Measurements from ENCODE around the gene KRTAP10-11.
"Not testable (repeated sequence)": the region's sequence is repeated elsewhere in the genome, so short reads cannot be mapped to it uniquely, and the experiment has no call there.

The KRTAP10-11 gene, protein sequence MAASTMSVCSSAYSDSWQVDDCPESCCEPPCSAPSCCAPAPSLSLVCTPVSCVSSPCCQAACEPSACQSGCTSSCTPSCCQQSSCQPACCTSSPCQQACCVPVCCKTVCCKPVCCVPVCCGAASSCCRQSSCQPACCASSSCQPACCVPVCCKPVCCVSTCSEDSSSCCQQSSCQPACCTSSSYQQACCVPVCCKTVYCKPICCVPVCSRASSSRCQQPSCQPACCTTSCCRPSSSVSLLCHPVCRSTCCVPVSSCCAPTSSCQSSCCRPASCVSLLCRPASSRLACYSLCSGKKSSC

GRCh38 chr21:44646366-44647221 is at the start of gene KRTAP10-11:
Gene KRTAP10-11, plus strand, starts transcription at chr21:44646414. Its CDS starts 45 bp downstream, at chr21:44646459.
- not testable (repeated sequence) for DNase-seq (ENCODE audit: low read depth in 3 of 3)

DNA sequence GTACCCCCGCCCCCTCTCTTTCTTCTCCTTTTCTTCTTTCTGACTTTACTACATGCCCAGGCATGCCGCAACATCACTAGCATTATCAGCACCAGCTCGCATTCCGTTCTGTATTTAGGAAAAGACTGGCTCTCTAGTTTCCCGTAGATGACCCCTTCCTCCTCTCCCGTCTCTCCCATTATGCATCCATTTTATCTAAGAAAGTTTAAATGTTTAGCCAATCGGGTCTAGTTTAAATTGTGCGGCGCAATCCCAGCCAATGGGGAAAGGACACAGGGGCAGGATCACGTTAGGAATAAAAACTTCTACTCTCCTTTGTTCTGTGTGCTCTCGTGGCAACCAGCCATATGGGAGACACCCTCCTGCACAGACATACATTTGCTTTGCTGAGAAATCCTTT is 48.2 kb upstream of the KRTAP10-11 start:
- no peak for DNase-seq (ENCODE audit: low read depth in 3 of 3)

DNA sequence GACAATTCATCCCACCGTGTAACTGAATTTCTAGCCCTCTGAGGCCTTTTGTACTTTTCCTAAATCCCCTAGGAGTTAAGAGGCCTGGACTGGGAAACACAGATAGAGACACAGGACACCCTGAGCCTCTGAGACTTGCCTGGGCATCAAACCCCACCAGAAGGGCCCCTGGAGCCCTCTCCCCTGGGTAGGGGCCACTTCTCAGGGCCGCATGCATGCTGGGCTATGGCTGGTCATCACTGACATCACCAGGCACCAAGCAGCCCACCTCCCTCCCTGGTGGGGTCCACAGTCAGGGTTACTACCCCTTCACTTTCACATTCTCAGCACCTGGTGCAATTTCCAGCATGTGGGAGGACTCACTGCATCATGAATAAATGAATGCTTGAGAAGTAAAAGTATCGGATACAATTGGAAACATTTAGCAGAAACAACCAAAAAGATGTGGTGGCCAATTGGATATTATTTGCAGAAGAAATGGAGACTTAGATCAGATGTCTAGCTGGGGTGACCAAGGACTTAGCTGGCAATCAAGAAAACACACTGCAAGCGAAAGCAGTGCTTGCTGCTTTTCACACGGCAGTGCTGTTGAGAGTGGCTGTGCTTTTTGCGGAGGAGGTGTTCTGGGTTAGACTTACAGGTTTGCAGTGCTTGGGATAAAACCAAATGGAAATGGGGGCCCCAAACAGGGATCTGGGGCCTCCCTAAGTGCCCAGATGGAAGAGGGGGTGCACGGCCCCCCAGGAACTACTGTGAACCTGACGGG is 46.8 kb upstream of the KRTAP10-11 start:
- DNase-seq (ENCODE audit: low read depth in 3 of 3), result no peak

DNA sequence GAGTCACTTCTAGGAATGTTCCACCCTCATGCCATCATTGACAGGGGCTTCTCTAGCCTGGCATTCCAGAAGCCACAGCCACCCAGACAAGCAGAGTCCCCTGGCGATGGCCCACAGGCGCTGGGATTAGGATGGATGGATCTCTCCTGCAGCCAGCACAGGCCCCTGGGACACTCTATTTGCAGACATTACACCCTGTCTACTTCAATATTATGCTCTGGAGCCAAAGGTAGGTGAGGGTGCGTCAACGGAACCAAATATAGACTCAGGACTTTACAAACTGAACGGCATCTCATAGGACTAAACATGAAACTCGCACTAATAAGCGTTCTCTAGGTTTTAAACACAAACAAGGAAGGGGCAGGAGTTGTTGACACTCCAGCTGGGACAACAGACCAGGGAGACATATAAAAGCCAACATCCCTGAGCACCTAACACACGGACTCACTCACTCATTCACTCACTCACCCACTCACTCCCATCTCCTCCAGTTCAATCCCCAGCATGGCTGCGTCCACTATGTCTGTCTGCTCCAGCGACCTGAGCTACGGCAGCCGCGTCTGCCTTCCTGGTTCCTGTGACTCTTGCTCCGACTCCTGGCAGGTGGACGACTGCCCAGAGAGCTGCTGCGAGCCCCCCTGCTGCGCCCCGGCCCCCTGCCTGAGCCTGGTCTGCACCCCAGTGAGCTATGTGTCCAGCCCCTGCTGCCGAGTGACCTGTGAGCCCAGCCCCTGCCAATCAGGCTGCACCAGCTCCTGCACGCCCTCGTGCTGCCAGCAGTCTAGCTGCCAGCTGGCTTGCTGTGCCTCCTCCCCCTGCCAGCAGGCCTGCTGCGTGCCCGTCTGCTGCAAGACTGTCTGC is 45.9 kb upstream of the KRTAP10-11 start, which contains the start of gene KRTAP10-7:
Gene KRTAP10-7 (plus strand): TSS at position 480 of the 861 bp plus-strand sequence. CDS start 25 bp downstream, at position 505.
- not testable (repeated sequence) for DNase-seq (ENCODE audit: low read depth in 3 of 3)

DNA sequence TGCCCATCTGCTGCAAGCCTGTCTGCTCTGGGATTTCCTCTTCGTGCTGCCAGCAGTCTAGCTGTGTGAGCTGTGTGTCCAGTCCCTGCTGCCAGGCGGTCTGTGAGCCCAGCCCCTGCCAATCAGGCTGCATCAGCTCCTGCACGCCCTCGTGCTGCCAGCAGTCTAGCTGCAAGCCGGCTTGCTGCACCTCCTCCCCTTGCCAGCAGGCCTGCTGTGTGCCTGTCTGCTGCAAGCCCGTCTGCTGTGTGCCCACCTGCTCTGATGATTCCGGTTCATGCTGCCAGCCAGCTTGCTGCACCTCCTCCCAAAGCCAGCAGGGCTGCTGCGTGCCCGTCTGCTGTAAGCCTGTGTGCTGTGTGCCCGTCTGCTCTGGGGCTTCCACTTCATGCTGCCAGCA is 45.1 kb upstream of the KRTAP10-11 start:
- not testable (repeated sequence) for DNase-seq (ENCODE audit: low read depth in 3 of 3)

DNA sequence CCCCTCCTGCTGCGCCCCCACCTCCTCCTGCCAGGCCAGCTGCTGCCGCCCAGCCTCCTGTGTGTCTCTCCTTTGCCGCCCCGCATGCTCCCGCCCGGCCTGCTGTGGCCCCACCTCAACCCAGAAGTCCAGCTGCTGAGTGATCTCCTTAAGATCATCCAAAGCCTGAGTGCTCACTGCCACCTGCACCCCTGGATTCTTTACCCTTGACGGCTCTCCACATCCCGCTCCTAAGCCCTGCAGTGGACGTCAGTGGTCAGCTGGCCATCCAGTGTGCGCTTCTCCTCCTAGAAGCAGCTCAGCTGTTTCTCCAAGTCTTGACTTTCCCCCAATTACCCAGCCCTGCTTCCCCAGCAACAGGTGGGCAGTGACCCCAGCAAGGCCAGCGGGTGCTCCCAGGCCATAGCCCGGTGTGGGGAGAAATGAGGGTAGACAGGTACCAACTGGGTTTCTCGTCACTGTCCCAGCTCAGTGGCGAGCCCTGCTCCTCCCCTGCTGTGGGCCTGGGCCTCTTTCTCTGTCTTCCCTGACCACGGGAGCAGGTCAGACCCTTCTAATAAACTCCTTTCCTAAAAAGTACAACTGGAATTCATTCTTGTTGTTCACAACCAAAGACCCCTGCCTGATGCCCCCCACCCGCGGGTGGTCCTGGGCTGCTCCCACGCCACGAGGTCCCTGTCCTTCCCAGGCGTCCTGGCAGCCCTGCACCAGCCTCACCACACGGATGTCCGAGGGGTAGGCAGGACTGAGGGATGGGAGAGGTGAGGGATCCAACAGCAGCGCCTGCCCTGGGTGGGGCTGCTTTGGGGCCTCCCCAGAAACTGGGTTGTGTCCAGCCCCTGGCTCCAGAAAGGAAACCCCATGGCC is 44.4 kb upstream of the KRTAP10-11 start:
- DNase-seq (ENCODE audit: low read depth in 3 of 3), result no peak

GRCh38 chr21:44602463-44602850 is 43.8 kb upstream of the KRTAP10-11 start:
- DNase-seq (ENCODE audit: low read depth in 3 of 3), result no peak

DNA sequence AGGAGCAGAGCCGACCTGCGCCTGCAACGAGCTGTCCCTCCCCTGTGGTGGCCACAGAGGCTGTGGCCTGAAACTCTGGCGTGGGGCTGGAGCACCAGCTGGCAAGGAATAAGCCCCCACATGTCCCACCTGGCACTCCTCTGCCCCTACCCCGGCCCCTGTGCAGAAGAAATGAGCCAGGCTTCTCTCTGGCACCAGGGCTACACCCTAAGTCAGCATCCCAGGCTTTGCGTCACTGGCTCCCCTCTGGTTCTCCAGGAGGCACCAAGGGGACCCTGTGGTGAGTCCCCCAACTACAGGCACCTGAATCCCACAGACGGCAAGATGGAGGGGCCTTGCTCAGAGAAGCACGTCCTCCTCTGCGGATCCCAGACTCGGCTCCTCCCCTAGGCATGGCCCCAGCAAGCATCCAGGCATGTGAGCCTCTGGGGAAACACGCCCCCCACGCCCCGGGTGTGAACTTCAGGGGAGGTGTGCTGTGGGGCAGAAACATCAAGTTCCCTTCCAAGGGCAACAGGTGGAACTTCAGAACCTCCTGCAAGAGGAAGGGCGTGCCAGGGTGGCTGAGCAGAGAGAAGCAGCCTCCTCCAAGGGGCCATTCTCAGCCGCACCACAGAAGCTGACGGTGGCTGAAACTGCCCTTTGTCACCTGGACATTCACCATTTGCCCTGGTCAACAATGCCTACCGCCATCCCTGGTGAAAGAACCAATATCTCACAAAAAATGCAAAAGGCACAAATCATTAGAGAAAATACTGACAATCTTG is 42.9 kb upstream of the KRTAP10-11 start:
- no peak for DNase-seq (ENCODE audit: low read depth in 3 of 3)

DNA sequence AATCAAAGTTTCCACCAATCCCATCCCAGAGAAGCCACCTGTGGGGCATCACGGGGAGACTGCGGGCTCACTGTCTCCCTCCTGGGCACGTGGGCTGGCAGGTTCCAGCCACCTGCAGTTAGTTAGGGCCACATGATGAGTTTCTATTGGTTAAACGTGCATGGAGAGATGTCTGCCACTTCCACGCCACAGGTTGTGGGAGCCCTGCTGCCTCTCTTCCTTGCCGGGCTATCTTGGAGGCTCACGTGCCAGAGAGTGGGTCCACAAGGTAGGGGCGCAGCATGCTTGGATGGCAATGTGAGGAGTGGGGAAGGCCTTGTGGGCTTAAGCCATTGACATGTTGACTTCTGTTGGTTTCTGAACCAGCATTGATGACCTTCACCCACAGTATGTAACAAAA is 42.3 kb upstream of the KRTAP10-11 start:
- DNase-seq (ENCODE audit: low read depth in 3 of 3), result no peak

- DNase-seq (ENCODE audit: low read depth in 3 of 3), result no peak
Measured at GRCh38 chr21:44606495-44606894, 39.7 kb upstream of the KRTAP10-11 start.

GRCh38 chr21:44609193-44609592 is 37.0 kb upstream of the KRTAP10-11 start:
- no peak for DNase-seq (ENCODE audit: low read depth in 3 of 3)

DNA sequence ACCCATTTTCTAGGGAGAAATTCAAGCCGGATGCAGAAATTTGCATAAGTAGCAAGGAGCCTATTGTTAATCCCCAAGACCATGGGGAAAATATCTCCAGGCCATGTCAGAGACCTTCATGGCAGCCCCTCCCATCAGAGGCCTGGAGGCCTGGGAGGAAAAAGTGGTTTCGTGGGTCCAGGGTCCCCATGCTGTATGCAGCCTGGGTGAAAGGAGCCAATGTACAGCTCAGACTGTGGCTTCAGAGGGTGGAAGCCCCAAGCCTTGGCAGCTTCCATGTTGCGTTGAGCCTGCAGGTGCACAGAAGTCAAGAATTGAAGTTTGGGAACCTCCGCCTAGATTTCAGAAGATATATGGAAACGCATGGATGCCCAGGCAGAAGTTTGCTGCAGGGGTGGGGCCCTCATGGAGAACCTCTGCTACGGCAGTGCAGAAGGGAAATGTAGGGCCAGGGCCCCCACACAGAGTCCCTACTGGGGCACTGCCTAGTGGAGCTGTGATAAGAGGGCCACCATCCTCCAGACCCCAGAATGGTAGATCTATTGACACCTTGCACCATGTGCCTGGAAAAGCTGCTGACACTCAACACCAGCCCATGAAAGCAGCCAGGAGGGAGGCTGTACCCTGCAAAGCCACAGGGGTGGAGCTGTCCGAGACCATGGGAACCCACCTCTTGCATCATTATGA is 35.9 kb upstream of the KRTAP10-11 start:
- not testable (repeated sequence) for DNase-seq (ENCODE audit: low read depth in 3 of 3)

DNA sequence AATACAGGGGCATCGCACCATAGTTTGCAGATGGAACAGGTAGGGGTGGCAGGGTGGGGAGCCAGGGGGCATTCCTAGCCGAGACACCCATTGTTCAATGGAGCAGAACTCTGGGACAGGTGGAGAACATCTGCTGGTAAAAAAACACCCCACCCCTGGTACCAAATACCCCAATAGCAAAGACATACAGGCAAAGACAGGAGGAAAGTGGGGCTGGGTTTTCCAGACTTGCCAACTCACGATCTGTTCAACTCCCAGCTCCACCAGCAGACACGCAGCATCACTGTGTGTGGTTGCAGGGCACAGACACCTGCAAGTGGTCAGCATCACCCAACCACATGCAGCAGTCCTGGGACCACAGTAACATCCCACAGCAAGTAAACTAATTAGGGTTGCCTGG is 34.7 kb upstream of the KRTAP10-11 start:
- no peak for DNase-seq (ENCODE audit: low read depth in 3 of 3)

- no peak for DNase-seq (ENCODE audit: low read depth in 3 of 3)
Measured at GRCh38 chr21:44612029-44612486, 34.2 kb upstream of the KRTAP10-11 start, which contains the start of gene KRTAP10-8. Gene KRTAP10-8, plus strand, starts transcription at chr21:44612079. Its CDS starts 22 bp downstream, at chr21:44612101.

DNA sequence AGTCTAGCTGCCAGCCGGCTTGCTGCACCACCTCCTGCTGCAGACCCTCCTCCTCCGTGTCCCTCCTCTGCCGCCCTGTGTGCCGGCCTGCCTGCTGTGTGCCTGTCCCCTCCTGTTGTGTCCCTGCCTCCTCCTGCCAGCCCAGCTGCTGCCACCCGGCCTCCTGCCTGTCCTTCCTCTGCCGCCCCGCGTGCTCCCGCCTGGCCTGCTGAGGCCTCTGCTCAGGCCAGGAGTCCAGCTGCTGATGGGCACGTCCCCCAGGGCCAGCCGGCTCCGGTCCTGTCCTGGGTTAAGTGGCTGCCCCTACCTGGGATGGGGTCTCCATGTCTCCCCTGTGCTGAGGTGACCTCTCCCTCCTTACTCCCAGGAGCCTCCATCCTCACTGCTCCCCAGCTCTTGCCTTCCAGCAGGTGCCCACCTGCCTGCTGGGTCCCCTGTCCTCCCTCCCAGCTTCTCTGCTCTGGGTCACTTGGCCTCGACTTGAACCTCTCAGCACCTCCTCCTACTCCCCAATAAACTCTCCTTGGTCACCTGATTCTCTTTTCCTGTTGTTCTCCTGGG is 33.5 kb upstream of the KRTAP10-11 start:
- DNase-seq (ENCODE audit: low read depth in 3 of 3), result no peak

- no peak for DNase-seq (ENCODE audit: low read depth in 3 of 3)
Measured at GRCh38 chr21:44613386-44614155, 32.6 kb upstream of the KRTAP10-11 start.

DNA sequence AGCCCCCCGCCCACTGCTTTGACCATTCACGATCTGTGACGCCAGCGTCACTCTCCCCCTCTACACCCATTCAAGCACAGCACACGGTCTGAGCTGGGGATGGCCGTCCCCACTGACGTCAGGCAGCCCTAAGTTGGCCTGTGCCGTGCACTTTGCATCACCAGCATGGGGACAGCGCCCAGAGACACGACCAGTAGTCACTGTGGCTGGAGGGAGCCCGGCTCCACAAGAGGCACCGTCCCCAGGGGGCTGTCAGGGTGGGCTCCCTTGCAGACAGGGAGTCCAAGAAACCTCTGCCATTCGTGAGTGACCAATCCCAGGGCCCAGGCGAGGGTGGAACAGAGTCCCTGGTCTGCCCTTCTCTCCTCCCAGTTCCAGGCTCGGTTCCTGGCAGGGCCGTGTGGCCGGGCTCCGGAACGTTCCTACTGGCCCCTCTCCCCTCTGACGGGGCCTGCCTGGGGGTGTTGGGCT is 32.0 kb upstream of the KRTAP10-11 start:
- no peak for DNase-seq (ENCODE audit: low read depth in 3 of 3)

All from stimulated activated CD4-positive, alpha-beta T cell treated with anti-CD3 and anti-CD28 coated beads, TNF-alpha, amount 100 ng/mL, for 24 hours (primary cell).